Hepatocyte (in vitro differentiated cells): ENCODE measurements around the gene CD164L2. TPM values are rescaled to one million over a fixed set of nuclear protein-coding genes. Genes with fewer than 3 reads are reported as not detected.
A peak's percentile ranks its signal among the peaks of the same experiment; 100 is the strongest.

ENCODE experiments used
- DNase-seq: peaks from one replicate; pipeline ENCODE4 v3.0.0-alpha.2; 2016; ENCODE audit warnings: low spot score
- H2AFZ ChIP-seq: fragments of 200-600 bp; sonication (generic); 2 replicates; pipeline ENCODE4 v1.6.0; 2016; ENCODE audit warnings: antibody characterized with exemption, mild to moderate bottlenecking
- H3K27ac ChIP-seq: fragments of 200-600 bp; sonication (generic); 2 replicates; pipeline ENCODE4 v1.5.1; 2016; ENCODE audit warnings: mild to moderate bottlenecking
- H3K27me3 ChIP-seq: fragments of 200-600 bp; sonication (generic); 2 replicates; pipeline ENCODE4 v1.6.1; 2016
- H3K36me3 ChIP-seq: fragments of 200-600 bp; sonication (generic); replicated peaks from 2 replicates; pipeline ENCODE4 v1.5.1; 2016; ENCODE audit warnings: low read depth; ENCODE audit not compliant: insufficient read depth
- H3K4me1 ChIP-seq: fragments of 200-600 bp; sonication (generic); 2 replicates; pipeline ENCODE4 v1.5.1; 2016; ENCODE audit warnings: mild to moderate bottlenecking, moderate library complexity; ENCODE audit not compliant: insufficient read depth
- H3K4me2 ChIP-seq: fragments of 200-600 bp; sonication (generic); 2 replicates; pipeline ENCODE4 v1.6.0; 2016
- H3K4me3 ChIP-seq: fragments of 200-600 bp; sonication (generic); 2 replicates; pipeline ENCODE4 v1.5.1; 2016; ENCODE audit warnings: mild to moderate bottlenecking
- H3K79me2 ChIP-seq: fragments of 200-600 bp; sonication (generic); 2 replicates; pipeline ENCODE4 v1.6.0; 2017; ENCODE audit warnings: mild to moderate bottlenecking
- H3K9me2 ChIP-seq: fragments of 200-600 bp; sonication (generic); replicated peaks from 2 replicates; pipeline ENCODE4 v1.6.0; 2017; ENCODE audit warnings: mild to moderate bottlenecking; ENCODE audit not compliant: insufficient read depth
- H3K9me3 ChIP-seq: fragments of 200-600 bp; sonication (generic); 2 replicates; pipeline ENCODE4 v1.5.1; 2016; ENCODE audit warnings: low read depth, mild to moderate bottlenecking
- H4K20me1 ChIP-seq: fragments of 200-600 bp; sonication (generic); 2 replicates; pipeline ENCODE4 v1.6.0; 2016; ENCODE audit warnings: mild to moderate bottlenecking; ENCODE audit not compliant: insufficient read depth, poor library complexity, severe bottlenecking
- CTCF ChIP-seq: fragments of 200-600 bp; sonication (generic); IDR thresholded peaks from 2 replicates; pipeline ENCODE4 v1.5.1; 2016; ENCODE audit warnings: antibody characterized with exemption, mild to moderate bottlenecking; ENCODE audit not compliant: poor library complexity
- EZH2 ChIP-seq: fragments of 200-600 bp; sonication (generic); IDR thresholded peaks from 2 replicates; pipeline ENCODE4 v1.6.1; 2016; ENCODE audit warnings: antibody characterized with exemption, mild to moderate bottlenecking, borderline replicate concordance
- EZH2phosphoT487 ChIP-seq: fragments of 200-600 bp; sonication (generic); IDR thresholded peaks from one replicate; pipeline ENCODE4 v1.6.1; 2018; ENCODE audit warnings: antibody characterized with exemption, mild to moderate bottlenecking, low read depth, moderate library complexity; ENCODE audit not compliant: unreplicated experiment, severe bottlenecking
- WGBS: methylation state at CpG from one replicate; pipeline ENCODE4 v1.1.6; 2016; ENCODE audit warnings: low lambda C conversion rate; ENCODE audit errors: missing lambda C conversion rate; 5-methylcytosine and 5-hydroxymethylcytosine counted together
- polyA plus RNA-seq: library from polyadenylated mRNA; unstranded; fragments of >200 nt; fragmentation: Nextera tagmentation; extraction: Ambion mirVana; gene quantifications from 2 replicates; pipeline ENCODE4 v1.2.1, GENCODE V29; 2016
- total RNA-seq: library from RNA; depleted of rRNA; stranded (reverse); fragments of >200 nt; gene quantifications from 2 replicates; pipeline ENCODE4 v1.2.3, GENCODE V29; 2014

Gene CD164L2
- total and polyA plus RNA-seq, 2 experiments from 2014 or later: 0.19 TPM; not detected in 1

GRCh38 chr1:27345272-27345671 lies 37.9 kb downstream of the CD164L2 start:
- WGBS: 98% methylated on average over 12 of the region's 12 CpGs
- Histone ChIP-seq H3K4me1 (peaks cover 30% of the 10 kb centered on the region), H3K4me2 (no peak overlapping the region)

GRCh38 chr1:27343639-27344025 lies 39.5 kb downstream of the CD164L2 start:
- H3K9me3 ChIP-seq: no peaks in the 10 kb centered on the region
- H3K4me1 ChIP-seq: peaks cover 16% of the 10 kb centered on the region
- H3K4me3 ChIP-seq: no peak overlapping the region
- DNase-seq: no peak
- no peaks in the 10 kb centered on the region for H3K9me2 ChIP-seq
- H3K36me3 ChIP-seq: no peaks in the 10 kb centered on the region
- H3K4me2 ChIP-seq: peak overlapping the region; percentile 91
- 89% methylated on average over 5 of the region's 5 CpGs for WGBS
- H2AFZ ChIP-seq: no peak overlapping the region
- no peaks in the 10 kb centered on the region for H3K27me3 ChIP-seq
- TF ChIP-seq EZH2 (no peak), EZH2phosphoT487 (no peak), CTCF (no peak)
- no peak overlapping the region for H3K27ac ChIP-seq
- H3K79me2 ChIP-seq: no peaks in the 10 kb centered on the region
- H4K20me1 ChIP-seq: no peaks in the 10 kb centered on the region

More at GRCh38 chr1:27345272-27345671, 37.9 kb downstream of the CD164L2 start:
- TF ChIP-seq EZH2 (no peak), EZH2phosphoT487 (no peak), CTCF (no peak)
- Histone ChIP-seq H3K4me3 (no peak overlapping the region), H3K27ac (no peak overlapping the region), H3K27me3 (no peaks in the 10 kb centered on the region), H2AFZ (no peak overlapping the region), H3K36me3 (no peaks in the 10 kb centered on the region), H4K20me1 (no peaks in the 10 kb centered on the region), H3K79me2 (no peaks in the 10 kb centered on the region), H3K9me2 (no peaks in the 10 kb centered on the region), H3K9me3 (no peaks in the 10 kb centered on the region)
- DNase-seq: no peak

- H3K4me1 ChIP-seq: peaks cover 16% of the 10 kb centered on the region
- no peak overlapping the region for H3K4me3 ChIP-seq
- H3K9me2 ChIP-seq: no peaks in the 10 kb centered on the region
- DNase-seq: peak; percentile 69
- TF ChIP-seq EZH2: no peak
- TF ChIP-seq CTCF: no peak
- no peak for TF ChIP-seq EZH2phosphoT487
- no peaks in the 10 kb centered on the region for H3K27me3 ChIP-seq
- no peaks in the 10 kb centered on the region for H3K79me2 ChIP-seq
- H3K36me3 ChIP-seq: no peaks in the 10 kb centered on the region
- no peaks in the 10 kb centered on the region for H3K9me3 ChIP-seq
- no peaks in the 10 kb centered on the region for H4K20me1 ChIP-seq
- peak overlapping the region; percentile 72 for H3K27ac ChIP-seq
- WGBS: 65% methylated on average over 30 of the region's 31 CpGs
- peak overlapping the region; percentile 91 for H3K4me2 ChIP-seq
- peak overlapping the region; percentile 40 for H2AFZ ChIP-seq
Measured at GRCh38 chr1:27342778-27343638, 40.1 kb downstream of the CD164L2 start.
